ENCODE results near the gene DDAH2.

- TF ChIP-seq POLR2A (IDR thresholded peaks at IDR 0.05) (no peak), CTCF (IDR thresholded peaks at IDR 0.05) (no peak)
These were observed 15.0 kb downstream of the DDAH2 start for GRCh38 chr6:31713991-31714684.
